VCaP (cell line): ENCODE measurements around the gene TXNL1.

Experiments used
- H3K27ac ChIP-seq: fragments of 450-650 bp; 2 replicates; pipeline ENCODE4 v1.5.1; 2017
- CTCF ChIP-seq: fragments of 450-650 bp; conservative IDR thresholded peaks from 2 replicates; pipeline ENCODE4 v1.5.1; 2017; ENCODE audit warnings: mild to moderate bottlenecking, moderate library complexity

Gene TXNL1

GRCh38 chr18:56550121-56550520 is 88.3 kb downstream of the TXNL1 start:
- H3K27ac ChIP-seq = no peak overlapping the region
- no peak for TF ChIP-seq CTCF
